ENCODE measurements around the gene MYO1G.
A peak's percentile ranks its signal among the peaks of the same experiment; 100 is the strongest.

MYO1G gene

GRCh38 chr7:44917465-44917864 lies 61.4 kb downstream of the MYO1G start:
- ChIA-PET POLR2A (ENCODE audit: low non-redundant PET) (no interaction called here), CTCF (no interaction called here)
- DNase-seq (ENCODE audit: low spot score): no peak
- H3K27ac ChIP-seq: no peak overlapping the region
- no peak for TF ChIP-seq CTCF (conservative IDR thresholded peaks at IDR 0.05; ENCODE audit: low read depth)

GRCh38 chr7:44914992-44915607 lies 63.7 kb downstream of the MYO1G start:
- no peak overlapping the region for H3K27ac ChIP-seq
- no peak for TF ChIP-seq CTCF (conservative IDR thresholded peaks at IDR 0.05; ENCODE audit: low read depth)
- ChIA-PET POLR2A (ENCODE audit: low non-redundant PET) (no interaction called here), CTCF (no interaction called here)
- no peak for DNase-seq (ENCODE audit: low spot score)

- CTCF ChIA-PET: interaction anchor here (0.6 to 1.0 kb wide), 2 partner anchors 82 to 308 kb away, joined by 4 read pairs; no protein-coding TSS in a partner anchor
- TF ChIP-seq CTCF (conservative IDR thresholded peaks at IDR 0.05; ENCODE audit: low read depth): no peak
- peak; percentile 14 for DNase-seq (ENCODE audit: low spot score)
- POLR2A ChIA-PET (ENCODE audit: low non-redundant PET): no interaction called here
- H3K27ac ChIP-seq: peak overlapping the region; percentile 53
These were observed 66.0 kb downstream of the MYO1G start for GRCh38 chr7:44912775-44913347.

Measured in RWPE1 (cell line).